Esophagus squamous epithelium (tissue), 4 donors: Measurements from ENCODE around the gene CAVIN4.

ENCODE experiments used
- CTCF ChIP-seq, 6 experiments: fragments of 450-650 bp in 4 of 6; fragments of 200-600 bp in 2 of 6; sonication (generic) in 2 of 6; IDR thresholded peaks; one replicate each; pipeline ENCODE4 v1.5.1; 2016 to 2019; ENCODE audit warnings: antibody characterized with exemption in 6 of 6, mild to moderate bottlenecking in 4 of 6, moderate library complexity in 4 of 6
- POLR2A ChIP-seq, 4 donors: fragments of 450-650 bp; IDR thresholded peaks; one replicate each; pipeline ENCODE4 v1.6.1; 2017; ENCODE audit warnings: antibody characterized with exemption in 4 of 4, mild to moderate bottlenecking in 4 of 4, moderate library complexity in 3 of 4

- no peak for TF ChIP-seq CTCF (IDR thresholded peaks at IDR 0.05)
- no peak for TF ChIP-seq POLR2A (IDR thresholded peaks at IDR 0.05)
Observed at GRCh38 chr9:100583014-100583802, 5.3 kb downstream of the CAVIN4 start.
